ENCODE measurements around the gene OCSTAMP. TPM values are rescaled to one million over a fixed set of nuclear protein-coding genes. Genes with fewer than 3 reads are reported as not detected.

OCSTAMP gene
- polyA plus RNA-seq, 1 donor (not counting 4 experiments of a cell fraction or from before 2014, with no cell fraction given): not detected

DNA sequence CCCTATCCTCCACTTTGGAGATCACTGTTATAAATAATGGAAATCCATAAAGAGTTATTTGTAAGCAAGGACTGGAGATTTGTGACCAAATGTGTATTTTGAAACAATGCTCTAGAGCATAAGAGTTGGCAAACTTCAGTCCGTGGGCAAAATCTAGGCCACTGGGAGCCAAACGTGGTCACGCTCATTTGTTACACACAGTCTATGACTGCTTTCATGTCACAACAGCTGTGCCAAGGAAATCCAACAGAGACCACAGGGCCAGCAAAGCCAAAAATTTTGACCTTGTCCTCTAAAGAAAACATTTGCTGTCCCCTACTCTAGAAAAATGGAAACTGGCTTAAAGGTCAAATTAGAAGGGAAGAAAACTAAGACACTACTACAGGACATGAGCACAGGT, 44.9 kb downstream of the OCSTAMP start:
- Histone ChIP-seq H3K4me2 (ENCODE audit: control insufficient read depth, extremely low read depth, insufficient read depth, low read depth, low read length) (no peak overlapping the region), H2AFZ (ENCODE audit: control insufficient read depth, low read length) (no peak overlapping the region), H3K36me3 (ENCODE audit: control insufficient read depth in 2 of 2, extremely low read depth in 1 of 2, insufficient read depth in 2 of 2, low read length in 2 of 2) (no peaks in the 10 kb centered on the region), H3K9me1 (ENCODE audit: control insufficient read depth, extremely low read depth, insufficient read depth, low read length) (no peaks in the 10 kb centered on the region), H3K4me1 (ENCODE audit: control insufficient read depth, extremely low read depth, insufficient read depth, low read length) (no peaks in the 10 kb centered on the region), H3K9ac (ENCODE audit: control insufficient read depth, extremely low read depth, insufficient read depth, low read length) (no peak overlapping the region), H3K27me3 (ENCODE audit: control insufficient read depth, extremely low read depth, insufficient read depth, low read length) (no peaks in the 10 kb centered on the region), H3K27ac (ENCODE audit: control insufficient read depth, insufficient read depth, low read length) (no peak overlapping the region), H3K79me2 (ENCODE audit: control insufficient read depth, insufficient read depth, low read length) (no peaks in the 10 kb centered on the region), H4K20me1 (ENCODE audit: control insufficient read depth, extremely low read depth, insufficient read depth, low read length) (no peaks in the 10 kb centered on the region), H3K4me3 (ENCODE audit: control insufficient read depth in 2 of 3, extremely low read depth in 1 of 3, insufficient read depth in 2 of 3, low read depth in 1 of 3, low read length in 3 of 3) (no peak overlapping the region), H3K9me3 (ENCODE audit: control insufficient read depth, low read depth, low read length) (peaks cover 8% of the 10 kb centered on the region)
- FAIRE-seq (no peak), DNase-seq (ENCODE audit: low read depth, low spot score) (no peak)
- dilution Hi-C loops (cut with MboI; ENCODE audit: extremely low pct_ligation_motif_present, low sequenced_read_pairs): no loop called here
- TF ChIP-seq, protein P1, sequence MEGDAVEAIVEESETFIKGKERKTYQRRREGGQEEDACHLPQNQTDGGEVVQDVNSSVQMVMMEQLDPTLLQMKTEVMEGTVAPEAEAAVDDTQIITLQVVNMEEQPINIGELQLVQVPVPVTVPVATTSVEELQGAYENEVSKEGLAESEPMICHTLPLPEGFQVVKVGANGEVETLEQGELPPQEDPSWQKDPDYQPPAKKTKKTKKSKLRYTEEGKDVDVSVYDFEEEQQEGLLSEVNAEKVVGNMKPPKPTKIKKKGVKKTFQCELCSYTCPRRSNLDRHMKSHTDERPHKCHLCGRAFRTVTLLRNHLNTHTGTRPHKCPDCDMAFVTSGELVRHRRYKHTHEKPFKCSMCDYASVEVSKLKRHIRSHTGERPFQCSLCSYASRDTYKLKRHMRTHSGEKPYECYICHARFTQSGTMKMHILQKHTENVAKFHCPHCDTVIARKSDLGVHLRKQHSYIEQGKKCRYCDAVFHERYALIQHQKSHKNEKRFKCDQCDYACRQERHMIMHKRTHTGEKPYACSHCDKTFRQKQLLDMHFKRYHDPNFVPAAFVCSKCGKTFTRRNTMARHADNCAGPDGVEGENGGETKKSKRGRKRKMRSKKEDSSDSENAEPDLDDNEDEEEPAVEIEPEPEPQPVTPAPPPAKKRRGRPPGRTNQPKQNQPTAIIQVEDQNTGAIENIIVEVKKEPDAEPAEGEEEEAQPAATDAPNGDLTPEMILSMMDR (optimal IDR thresholded peaks at IDR 0.05 in 1 of 3, IDR thresholded peaks at IDR 0.05 in 1 of 3, conservative IDR thresholded peaks at IDR 0.05 in 1 of 3; ENCODE audit: extremely low read depth in 1 of 3, insufficient read depth in 2 of 3, low read length in 3 of 3): no peak
- no peak for TF ChIP-seq EZH2 (IDR thresholded peaks at IDR 0.05; ENCODE audit: low read length)

DNA sequence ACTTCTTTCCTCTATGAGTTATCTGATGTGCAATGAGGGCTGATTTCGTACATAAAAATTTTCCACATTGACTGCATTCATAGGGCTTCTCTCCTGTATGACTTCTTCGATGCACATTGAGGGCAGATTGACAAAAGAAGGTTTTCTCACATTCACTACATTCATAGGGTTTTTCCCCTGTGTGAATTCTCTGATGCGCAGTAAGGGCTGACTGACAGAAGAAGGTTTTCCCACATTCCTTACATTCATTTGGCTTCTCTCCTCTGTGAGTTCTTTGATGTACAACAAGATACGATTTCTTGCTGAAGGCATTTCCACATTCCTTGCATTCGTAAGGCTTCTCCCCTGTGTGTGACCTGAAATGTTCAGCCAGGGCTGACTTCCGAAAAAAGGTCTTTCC, 48.5 kb downstream of the OCSTAMP start:
- Histone ChIP-seq H3K9me1 (ENCODE audit: control insufficient read depth, extremely low read depth, insufficient read depth, low read length) (no peaks in the 10 kb centered on the region), H3K79me2 (ENCODE audit: control insufficient read depth, insufficient read depth, low read length) (no peaks in the 10 kb centered on the region), H3K4me2 (ENCODE audit: control insufficient read depth, extremely low read depth, insufficient read depth, low read depth, low read length) (no peak overlapping the region), H3K36me3 (ENCODE audit: control insufficient read depth in 2 of 2, extremely low read depth in 1 of 2, insufficient read depth in 2 of 2, low read length in 2 of 2) (no peaks in the 10 kb centered on the region), H3K27me3 (ENCODE audit: control insufficient read depth, extremely low read depth, insufficient read depth, low read length) (no peaks in the 10 kb centered on the region), H3K4me3 (ENCODE audit: control insufficient read depth in 2 of 3, extremely low read depth in 1 of 3, insufficient read depth in 2 of 3, low read depth in 1 of 3, low read length in 3 of 3) (no peak overlapping the region), H3K9me3 (ENCODE audit: control insufficient read depth, low read depth, low read length) (peaks cover 8% of the 10 kb centered on the region), H4K20me1 (ENCODE audit: control insufficient read depth, extremely low read depth, insufficient read depth, low read length) (no peaks in the 10 kb centered on the region), H3K27ac (ENCODE audit: control insufficient read depth, insufficient read depth, low read length) (no peak overlapping the region), H3K4me1 (ENCODE audit: control insufficient read depth, extremely low read depth, insufficient read depth, low read length) (no peaks in the 10 kb centered on the region), H2AFZ (ENCODE audit: control insufficient read depth, low read length) (no peak overlapping the region), H3K9ac (ENCODE audit: control insufficient read depth, extremely low read depth, insufficient read depth, low read length) (no peak overlapping the region)
- no peak for TF ChIP-seq EZH2 (IDR thresholded peaks at IDR 0.05; ENCODE audit: low read length)
- TF ChIP-seq, protein P1 (optimal IDR thresholded peaks at IDR 0.05 in 1 of 3, IDR thresholded peaks at IDR 0.05 in 1 of 3, conservative IDR thresholded peaks at IDR 0.05 in 1 of 3; ENCODE audit: extremely low read depth in 1 of 3, insufficient read depth in 2 of 3, low read length in 3 of 3): no peak
- dilution Hi-C loops (cut with MboI; ENCODE audit: extremely low pct_ligation_motif_present, low sequenced_read_pairs): no loop called here
- FAIRE-seq (no peak), DNase-seq (ENCODE audit: low read depth, low spot score) (no peak)

Measured in keratinocyte (primary cell).